Activated T-helper 1 cell treated with anti-CD3 and anti-CD28 coated beads, Interleukin-12 subunit alpha, Interleukin-12 subunit beta, Interleukin-2, Interleukin-4 antibody, amounts not matched to agents 30 ng/mL and 10 ng/mL and 1 ng/mL, durations not matched to agents 14 hours and 24 hours and 36 hours (primary cell): ENCODE results near the gene TLE2. TPM values are rescaled to one million over a fixed set of nuclear protein-coding genes. Genes with fewer than 3 reads are reported as not detected.
"Not testable (repeated sequence)": the region's sequence is repeated elsewhere in the genome, so short reads cannot be mapped to it uniquely, and the experiment has no call there.

Experiments
- DNase-seq: peaks from one replicate; pipeline ENCODE4 v3.0.0; 2021; ENCODE audit warnings: low spot score
- H3K27ac Mint-ChIP-seq: one replicate; pipeline ENCODE4 v1.8.0; 2021; ENCODE audit warnings: mild to moderate bottlenecking, mixed read lengths
- H3K27me3 Mint-ChIP-seq: one replicate; pipeline ENCODE4 v1.8.0; 2022; ENCODE audit warnings: mild to moderate bottlenecking, moderate library complexity, mixed read lengths; ENCODE audit not compliant: insufficient read depth
- H3K36me3 Mint-ChIP-seq: one replicate; pipeline ENCODE4 v1.8.0; 2021; ENCODE audit warnings: low read depth, mixed read lengths
- H3K4me1 Mint-ChIP-seq: one replicate; pipeline ENCODE4 v1.8.0; 2021; ENCODE audit warnings: low read depth, mixed read lengths
- H3K4me3 Mint-ChIP-seq: one replicate; pipeline ENCODE4 v1.8.0; 2021; ENCODE audit warnings: mild to moderate bottlenecking, moderate library complexity, mixed read lengths
- H3K9me3 Mint-ChIP-seq: one replicate; pipeline ENCODE4 v1.8.0; 2021; ENCODE audit warnings: mixed read lengths
- intact Hi-C: fragments of 100-400 bp; cut with micrococcal nuclease; formaldehyde crosslinking; loops from one replicate; pipeline ENCODE4 v1.15.1; 2024
- total RNA-seq: library from RNA; stranded (reverse); gene quantifications from 2 replicates; pipeline ENCODE4 v1.2.3, GENCODE V29; 2022

Gene TLE2
- total RNA-seq, 1 donor from 2014 or later, result 0.78 TPM

DNA sequence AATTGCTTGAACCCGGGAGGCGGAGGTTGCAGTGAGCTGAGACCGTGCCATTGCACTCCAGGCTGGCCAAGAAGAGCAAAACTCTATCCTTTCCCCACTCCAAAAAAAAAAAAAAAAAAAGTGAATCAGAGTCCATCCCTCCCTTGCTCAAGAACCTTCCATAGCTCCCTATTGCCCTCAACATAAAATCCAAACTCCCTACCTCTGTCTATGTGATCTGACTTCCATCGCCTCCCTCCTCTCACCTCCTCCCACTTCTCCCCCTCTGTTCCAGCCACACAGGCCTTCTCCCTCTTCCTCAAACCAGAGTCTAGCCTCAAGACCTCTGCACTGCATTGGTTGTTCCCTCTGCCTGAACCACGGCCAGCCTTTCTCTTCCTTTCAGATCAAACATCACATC lies 10.0 kb upstream of the TLE2 start:
- intact Hi-C loops, result loop anchor here (5.0 kb wide), 3 partner anchors 63 to 1683 kb away; partner anchors contain the start of genes DPP9 and GADD45B
- Mint-ChIP-seq H3K4me1 (peaks cover 22% of the 10 kb centered on the region), H3K9me3 (no peaks in the 10 kb centered on the region), H3K36me3 (no peaks in the 10 kb centered on the region), H3K4me3 (no peak overlapping the region), H3K27me3 (peaks cover 14% of the 10 kb centered on the region), H3K27ac (no peak overlapping the region)
- no peak for DNase-seq

DNA sequence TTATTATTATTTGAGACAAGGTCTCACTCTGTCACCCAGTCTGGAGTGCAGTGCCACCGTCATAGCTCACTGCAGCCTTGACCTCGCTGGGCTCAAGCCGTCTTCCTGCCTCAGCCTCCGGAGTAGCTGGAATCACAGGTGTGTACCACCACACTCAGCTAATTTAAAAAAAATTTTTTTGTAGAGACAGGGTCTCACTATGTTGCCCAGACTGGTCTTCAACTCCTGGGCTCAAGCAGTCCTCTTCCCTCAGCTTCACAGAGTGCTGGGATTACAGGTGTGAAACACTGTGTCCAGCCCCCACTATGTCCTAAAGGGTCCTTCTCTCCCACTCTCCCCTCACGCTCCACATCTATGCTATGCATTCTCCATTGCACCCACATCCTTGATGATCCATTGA lies 9.1 kb upstream of the TLE2 start:
- no peak overlapping the region for H3K27ac Mint-ChIP-seq
- DNase-seq, result no peak
- peaks cover 22% of the 10 kb centered on the region for H3K4me1 Mint-ChIP-seq
- no peaks in the 10 kb centered on the region for H3K36me3 Mint-ChIP-seq
- no peaks in the 10 kb centered on the region for H3K9me3 Mint-ChIP-seq
- intact Hi-C loops, result loop anchor here (5.0 kb wide), 3 partner anchors 64 to 1684 kb away; partner anchors contain the start of genes DPP9 and GADD45B
- H3K27me3 Mint-ChIP-seq, result peaks cover 19% of the 10 kb centered on the region
- peak overlapping the region; percentile 42 for H3K4me3 Mint-ChIP-seq

DNA sequence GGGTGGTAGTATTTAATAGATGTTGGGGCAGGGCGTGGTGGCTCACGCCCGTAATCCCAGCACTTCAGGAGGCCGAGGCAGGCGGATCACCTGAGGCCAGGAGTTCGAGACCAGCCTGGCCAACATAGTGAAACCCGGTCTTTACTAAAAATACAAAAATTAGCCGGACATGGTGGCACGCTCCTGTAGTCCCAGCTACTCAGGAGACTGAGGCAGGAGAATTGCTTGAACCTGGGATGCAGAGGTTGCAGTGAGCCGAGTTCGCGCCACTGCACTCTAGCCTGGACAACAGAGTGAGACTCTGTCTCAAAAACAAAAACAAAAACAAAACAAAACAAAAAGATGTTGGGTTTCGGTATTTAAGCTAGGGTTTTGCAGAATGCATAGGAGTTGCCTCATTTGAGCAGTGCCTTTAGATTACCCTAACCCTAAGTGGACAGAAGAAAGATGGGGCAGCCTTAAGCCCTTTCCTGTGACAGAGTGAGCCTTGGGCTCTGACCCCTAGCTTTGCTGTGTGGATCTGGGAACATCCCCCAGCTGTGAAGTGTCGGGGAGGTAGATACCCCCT lies 8.0 kb upstream of the TLE2 start:
- Mint-ChIP-seq H3K27ac (peak overlapping the region; percentile 75), H3K4me3 (peak overlapping the region; percentile 94)
- intact Hi-C loops, result loop anchor here (1.0 to 5.0 kb wide), 4 partner anchors 65 to 1685 kb away; partner anchors contain the start of genes DPP9, GADD45B and NCLN

DNA sequence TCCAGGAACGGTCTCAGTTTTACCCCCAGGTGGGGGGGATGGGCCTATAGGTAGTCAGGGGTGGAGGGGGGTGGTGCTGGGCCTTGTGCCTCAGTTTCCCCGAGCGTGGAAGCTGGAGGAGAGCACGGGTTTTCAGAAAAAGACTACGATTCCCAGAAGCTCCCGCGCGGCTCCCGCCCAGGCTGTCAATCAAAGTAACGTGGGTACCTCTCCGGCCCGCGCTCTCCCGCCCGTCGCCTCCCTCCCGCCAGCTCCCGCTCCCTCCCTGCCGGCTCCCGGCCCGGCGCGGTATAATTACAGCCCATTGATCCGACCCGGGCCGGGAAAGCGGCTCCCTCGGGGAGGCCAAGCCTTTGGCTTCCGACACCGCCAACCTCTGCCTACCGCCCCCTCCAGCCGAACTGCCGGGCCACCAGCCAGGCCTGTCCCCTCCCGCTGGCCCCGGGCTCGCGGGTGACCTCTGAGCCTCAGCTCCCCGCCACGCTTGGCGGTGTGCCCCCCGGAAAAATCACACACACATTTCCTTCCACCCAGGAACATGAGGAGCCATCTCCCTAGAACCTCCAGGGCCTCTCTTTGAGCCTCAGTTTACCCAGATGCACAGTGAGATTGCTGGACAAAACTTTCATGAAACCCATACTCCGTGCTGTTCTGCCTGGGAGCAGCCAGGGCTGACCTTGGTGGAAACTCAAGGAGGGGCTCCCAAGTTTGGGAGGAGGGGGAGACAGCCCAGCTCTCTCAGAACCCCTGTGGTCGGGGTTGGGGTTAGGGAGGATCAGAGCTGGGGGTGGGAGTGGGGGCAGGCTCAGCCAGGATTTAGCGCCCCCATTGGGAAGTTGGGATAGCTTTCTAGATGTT lies 7.3 kb upstream of the TLE2 start:
- Mint-ChIP-seq H3K27ac (peak overlapping the region; percentile 98), H3K27me3 (peaks cover 22% of the 10 kb centered on the region), H3K4me1 (peaks cover 18% of the 10 kb centered on the region), H3K36me3 (no peaks in the 10 kb centered on the region), H3K9me3 (no peaks in the 10 kb centered on the region), H3K4me3 (peak overlapping the region; percentile 94)
- peak; percentile 77 for DNase-seq
- intact Hi-C loops, result loop anchor here (1.0 to 5.0 kb wide), 4 partner anchors 66 to 1686 kb away; partner anchors contain the start of genes DPP9, GADD45B and NCLN

More for the DNA sequence above, 8.0 kb upstream of the TLE2 start:
- not testable (repeated sequence) for H3K9me3 Mint-ChIP-seq, H3K36me3 Mint-ChIP-seq, DNase-seq
- Mint-ChIP-seq H3K4me1 (peaks cover 18% of the 10 kb centered on the region), H3K27me3 (peaks cover 21% of the 10 kb centered on the region)

DNA sequence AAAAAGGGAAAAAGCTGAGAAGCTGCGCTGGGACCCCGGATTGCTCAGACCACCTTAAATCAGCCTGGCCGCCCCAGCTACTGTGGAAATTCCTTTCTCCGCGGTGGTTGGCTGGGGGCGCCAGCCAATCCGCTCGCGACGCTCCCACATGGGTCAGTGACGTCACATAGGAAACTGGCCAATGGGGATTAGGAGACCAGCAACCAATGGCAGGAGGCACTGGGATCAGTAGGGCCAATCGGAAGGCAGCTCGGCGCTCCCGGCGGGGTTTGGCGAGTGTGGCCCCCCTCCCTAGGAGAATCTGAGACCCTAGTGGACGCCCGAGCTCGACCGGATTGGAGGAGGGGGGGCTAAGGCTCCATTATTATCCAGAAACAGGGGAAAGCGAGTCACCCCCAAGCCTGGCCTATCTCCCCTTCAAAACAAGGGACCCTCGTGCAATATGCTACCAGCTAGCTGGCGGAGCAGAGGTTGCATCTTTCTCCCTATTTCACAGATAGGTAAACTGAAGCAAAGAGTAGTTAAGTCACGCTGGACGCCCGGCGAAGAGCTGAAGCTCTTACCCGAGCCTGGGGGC lies 6.5 kb upstream of the TLE2 start:
- H3K36me3 Mint-ChIP-seq, result no peaks in the 10 kb centered on the region

DNA sequence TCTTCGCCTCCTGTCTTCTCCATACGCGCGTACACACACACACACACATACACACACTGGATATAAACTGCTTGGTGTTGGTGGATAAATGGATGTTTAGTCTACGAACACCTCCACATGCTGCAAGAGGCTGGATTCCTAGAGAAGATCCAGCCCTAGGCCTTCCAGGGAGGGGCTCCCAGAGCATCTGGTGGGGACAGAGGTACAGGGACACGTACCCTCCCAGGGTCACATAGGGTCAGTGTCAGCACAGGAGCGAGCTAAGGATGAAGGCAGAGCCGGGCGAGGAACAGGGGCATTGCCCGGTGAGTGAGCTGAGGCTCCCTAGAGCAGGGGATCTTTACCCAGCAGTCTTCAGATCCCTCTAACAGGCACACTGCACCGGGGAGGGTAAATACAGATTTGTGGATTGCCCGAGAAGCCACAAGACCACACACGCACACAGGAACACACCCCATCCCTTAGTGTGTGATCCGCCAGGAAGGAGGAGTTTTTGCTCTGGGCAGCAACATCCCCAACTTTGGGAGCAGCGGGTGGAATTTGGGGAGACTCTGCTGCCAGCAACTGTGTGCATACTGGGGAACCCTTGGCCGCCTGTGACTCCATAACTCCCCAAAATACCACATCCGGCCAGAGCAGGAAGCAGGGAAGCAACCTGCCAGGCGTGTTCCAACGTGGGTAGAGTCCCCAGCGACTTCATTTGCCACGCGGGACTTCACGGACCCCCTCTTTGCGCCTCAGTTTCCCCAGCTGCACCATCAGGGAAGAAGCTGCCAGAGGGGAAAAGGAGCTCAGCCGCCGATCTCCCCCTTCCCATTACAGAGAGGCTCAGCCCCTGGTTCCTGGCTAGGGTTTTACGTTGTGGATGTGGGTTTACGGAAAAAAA lies 5.8 kb upstream of the TLE2 start:
- no peaks in the 10 kb centered on the region for H3K9me3 Mint-ChIP-seq
- peak overlapping the region; percentile 98 for H3K27ac Mint-ChIP-seq
- intact Hi-C loops, result loop anchor here (1.0 to 5.0 kb wide), 8 partner anchors 26 to 1687 kb away; partner anchors contain the start of genes DPP9, GADD45B, HMG20B and THOP1
- peak overlapping the region; percentile 94 for H3K4me3 Mint-ChIP-seq
- H3K27me3 Mint-ChIP-seq, result peaks cover 29% of the 10 kb centered on the region
- no peaks in the 10 kb centered on the region for H3K36me3 Mint-ChIP-seq
- peaks cover 18% of the 10 kb centered on the region for H3K4me1 Mint-ChIP-seq
- peak; percentile 44 for DNase-seq

More for the DNA sequence above, 6.5 kb upstream of the TLE2 start:
- H3K4me3 Mint-ChIP-seq, result peak overlapping the region; percentile 94
- H3K27me3 Mint-ChIP-seq, result peaks cover 23% of the 10 kb centered on the region
- H3K4me1 Mint-ChIP-seq, result peaks cover 18% of the 10 kb centered on the region
- no peaks in the 10 kb centered on the region for H3K9me3 Mint-ChIP-seq
- intact Hi-C loops, result loop anchor here (1.0 to 5.0 kb wide), 9 partner anchors 26 to 1687 kb away; partner anchors contain the start of genes DPP9, GADD45B, HMG20B and NCLN
- peak; percentile 95 for DNase-seq
- H3K27ac Mint-ChIP-seq, result peak overlapping the region; percentile 98

DNA sequence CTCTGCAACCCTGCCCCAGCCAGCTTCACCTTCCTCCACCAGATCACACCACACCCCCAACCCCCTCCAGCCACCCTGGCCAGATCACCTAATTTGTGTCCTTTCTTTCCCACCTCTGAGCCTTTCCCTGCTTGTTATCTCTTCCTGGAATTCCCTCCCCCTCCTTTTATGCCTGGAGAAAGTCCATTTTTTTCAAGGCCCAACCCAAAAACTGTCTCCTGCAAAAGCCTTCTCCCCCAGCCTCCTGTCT lies 5.3 kb upstream of the TLE2 start:
- peaks cover 31% of the 10 kb centered on the region for H3K27me3 Mint-ChIP-seq
- no peak for DNase-seq
- H3K27ac Mint-ChIP-seq, result peak overlapping the region; percentile 19
- no peaks in the 10 kb centered on the region for H3K9me3 Mint-ChIP-seq
- H3K4me1 Mint-ChIP-seq, result peaks cover 18% of the 10 kb centered on the region
- H3K4me3 Mint-ChIP-seq, result peak overlapping the region; percentile 94
- no peaks in the 10 kb centered on the region for H3K36me3 Mint-ChIP-seq
- intact Hi-C loops, result loop anchor here (2.0 kb wide), 1 partner anchor 538 kb away; the partner anchor contains the start of gene HMG20B

DNA sequence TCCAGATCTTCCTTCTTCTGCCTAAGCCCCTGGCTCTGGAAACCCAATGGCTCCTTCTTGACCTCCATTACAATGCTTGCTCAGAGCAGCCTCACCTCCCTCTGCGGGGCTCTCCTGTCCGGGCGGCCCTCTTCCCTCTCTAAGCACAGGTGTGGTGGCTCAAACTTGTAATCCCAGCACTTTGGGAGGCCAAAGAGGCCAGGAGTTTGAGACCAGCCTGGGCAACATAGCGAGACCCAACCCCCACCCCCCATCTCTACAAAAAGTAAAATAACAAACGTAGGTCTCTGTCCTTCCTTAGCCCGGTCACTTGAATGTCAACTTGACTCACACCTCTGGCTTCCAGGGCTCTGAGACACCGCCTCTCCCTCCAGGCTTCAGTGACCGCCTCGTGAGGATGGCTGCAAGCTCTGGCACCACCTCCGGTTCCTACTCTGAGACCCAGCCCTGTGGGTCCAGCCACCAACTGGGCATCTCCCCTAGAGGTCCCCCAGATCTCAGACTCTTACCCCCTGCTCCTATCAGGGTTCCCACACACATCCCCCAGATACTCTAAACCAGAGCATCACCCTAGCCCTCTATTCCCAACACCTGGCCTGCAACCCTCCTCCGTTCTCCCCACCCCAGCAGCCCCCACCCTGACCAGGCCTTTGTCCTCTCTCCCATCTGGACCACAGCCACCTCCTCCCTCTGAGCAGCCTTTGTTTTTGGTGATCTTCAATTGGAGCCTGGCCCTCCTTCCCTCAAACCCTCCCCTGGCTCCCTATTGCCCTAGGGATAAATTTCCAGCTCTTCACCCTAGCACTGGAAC lies 4.7 kb upstream of the TLE2 start:
- Mint-ChIP-seq H3K4me3 (peak overlapping the region; percentile 94), H3K9me3 (no peaks in the 10 kb centered on the region), H3K27ac (peak overlapping the region; percentile 19), H3K36me3 (no peaks in the 10 kb centered on the region), H3K27me3 (peaks cover 31% of the 10 kb centered on the region), H3K4me1 (peaks cover 18% of the 10 kb centered on the region)
- intact Hi-C loops, result loop anchor here (2.0 kb wide), 1 partner anchor 539 kb away; the partner anchor contains the start of gene HMG20B
- no peak for DNase-seq

DNA sequence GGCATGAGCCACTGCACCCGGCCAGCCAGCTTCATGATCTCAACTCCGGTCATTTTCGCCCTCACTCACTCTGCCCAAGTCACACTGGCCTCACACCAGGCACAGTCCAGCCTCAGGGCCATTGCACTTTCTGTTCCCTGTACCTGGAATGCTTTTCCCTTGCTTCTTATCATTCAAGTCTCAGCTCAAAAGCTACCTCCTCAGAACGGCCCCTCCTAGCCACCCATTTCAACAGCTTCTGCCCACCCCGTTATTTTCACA lies 2.5 kb upstream of the TLE2 start:
- H3K27me3 Mint-ChIP-seq, result peaks cover 45% of the 10 kb centered on the region
- peaks cover 18% of the 10 kb centered on the region for H3K4me1 Mint-ChIP-seq
- no peak overlapping the region for H3K27ac Mint-ChIP-seq
- no peaks in the 10 kb centered on the region for H3K36me3 Mint-ChIP-seq
- intact Hi-C loops, result no loop called here
- no peak overlapping the region for H3K4me3 Mint-ChIP-seq
- no peak for DNase-seq
- H3K9me3 Mint-ChIP-seq, result no peaks in the 10 kb centered on the region

DNA sequence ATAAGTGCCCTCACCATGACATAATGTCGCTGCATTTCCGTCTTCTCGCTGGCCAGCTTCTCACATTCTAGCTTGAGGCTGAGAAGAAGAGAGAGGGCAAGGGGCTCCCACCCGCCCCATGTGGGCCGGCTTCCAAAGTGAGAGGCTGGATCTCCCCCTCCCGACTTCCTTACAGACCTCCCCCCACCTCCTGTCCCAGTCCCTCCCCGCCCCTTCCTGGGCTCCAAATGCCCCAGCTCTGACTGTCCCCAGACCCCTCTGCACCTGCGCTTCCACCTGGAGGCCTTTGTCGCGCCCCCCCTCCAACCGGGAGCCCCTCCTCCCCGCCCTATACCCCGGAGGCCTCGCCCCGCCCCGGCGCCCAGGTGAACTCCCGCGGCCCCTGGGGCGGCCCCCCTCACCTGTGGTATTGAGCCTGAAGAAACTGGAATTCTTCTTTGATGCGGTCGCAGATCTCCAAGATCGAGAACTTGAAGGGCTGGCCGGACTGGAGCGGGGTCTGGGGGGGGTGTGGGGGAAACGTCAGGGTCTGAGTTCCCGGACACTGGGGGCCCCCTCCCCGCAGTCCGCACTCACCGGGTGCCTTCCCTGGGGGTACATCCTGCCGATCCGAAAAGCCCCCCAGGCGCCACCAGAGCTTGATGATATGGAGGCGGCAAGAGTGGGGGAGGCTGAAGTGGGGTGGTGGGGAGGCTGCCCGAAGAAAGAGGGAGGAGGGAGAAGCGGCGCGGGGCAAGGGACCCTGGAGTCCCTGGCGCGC lies 595 bp downstream of the TLE2 start:
- Mint-ChIP-seq H3K9me3 (no peaks in the 10 kb centered on the region), H3K4me1 (peaks cover 8% of the 10 kb centered on the region), H3K27ac (no peak overlapping the region), H3K27me3 (peaks cover 41% of the 10 kb centered on the region), H3K36me3 (no peaks in the 10 kb centered on the region), H3K4me3 (peak overlapping the region; percentile 42)
- no peak for DNase-seq
- intact Hi-C loops, result no loop called here

DNA sequence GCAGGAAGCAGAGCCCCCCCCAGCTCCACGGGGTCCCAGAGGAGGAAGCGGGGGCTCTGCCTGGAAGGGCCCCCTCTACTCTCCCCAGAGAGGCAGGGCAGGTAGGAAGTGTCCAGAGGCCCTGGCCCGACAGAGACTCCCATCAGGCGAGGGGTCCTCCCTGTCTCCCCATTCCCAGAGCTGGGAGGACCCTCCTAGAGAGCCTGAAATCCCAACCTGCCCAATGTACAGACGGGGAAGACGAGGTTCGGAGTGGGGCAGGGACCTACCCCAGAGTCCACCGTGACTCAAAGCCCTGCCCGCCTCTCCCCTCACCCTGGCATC lies 1.1 kb downstream of the TLE2 start:
- intact Hi-C loops, result no loop called here
- no peak for DNase-seq
- Mint-ChIP-seq H3K9me3 (no peaks in the 10 kb centered on the region), H3K36me3 (no peaks in the 10 kb centered on the region), H3K27me3 (peaks cover 40% of the 10 kb centered on the region), H3K4me3 (peak overlapping the region; percentile 42), H3K27ac (no peak overlapping the region), H3K4me1 (peaks cover 13% of the 10 kb centered on the region)
